K562 (cell line): ENCODE measurements around the gene IL1B. TPM values are rescaled to one million over a fixed set of nuclear protein-coding genes. Genes with fewer than 3 reads are reported as not detected.

Experiments
- ATF1 ChIP-seq, 2 experiments: fragments of 450-650 bp in 1 of 2; IDR thresholded peaks; 2 replicates each; pipeline ENCODE4 v1.6.1; 2016; ENCODE audit warnings: missing compliant biosample characterization in 1 of 2, missing genetic modification characterization in 1 of 2
- ATF7 ChIP-seq: fragments of 450-650 bp; IDR thresholded peaks from 2 replicates; pipeline ENCODE4 v1.7.1; 2014; ENCODE audit warnings: mild to moderate bottlenecking, moderate library complexity
- CREB1 ChIP-seq, 2 experiments: sonication (generic) in 1 of 2; formaldehyde crosslinking in 1 of 2; IDR thresholded peaks; 2 replicates each; pipeline versions ENCODE4 v1.6.1 to v1.8.0; 2012 to 2022; ENCODE audit warnings: inconsistent platforms in 1 of 2, mild to moderate bottlenecking in 1 of 2, missing genetic modification reagents in 1 of 2, moderate library complexity in 1 of 2
- FOXA3 ChIP-seq, 2 experiments: fragments of 450-650 bp in 1 of 2; sonication (generic) in 1 of 2; formaldehyde crosslinking; IDR thresholded peaks in 1 of 2; conservative IDR thresholded peaks in 1 of 2; 2 replicates each; pipeline versions ENCODE4 v1.4.0 to v1.8.0; 2020 to 2022; ENCODE audit warnings: mild to moderate bottlenecking in 2 of 2, missing genetic modification reagents in 1 of 2
- HNRNPH1 ChIP-seq: fragments of 200-400 bp; formaldehyde crosslinking; optimal IDR thresholded peaks from 2 replicates; pipeline ENCODE3; 2017; ENCODE audit warnings: low read depth, mild to moderate bottlenecking, low read length, moderate library complexity
- JUNB ChIP-seq: fragments of 450-650 bp; formaldehyde crosslinking; conservative IDR thresholded peaks from 2 replicates; pipeline ENCODE4 v1.4.0; 2020; ENCODE audit warnings: mild to moderate bottlenecking
- KDM5B ChIP-seq: fragments of 200-600 bp; sonication (generic); IDR thresholded peaks from 2 replicates; pipeline ENCODE4 v1.6.1; 2012; ENCODE audit warnings: low read depth, mild to moderate bottlenecking, moderate library complexity, low read length, control low read depth, inconsistent platforms; ENCODE audit not compliant: insufficient replicate concordance
- KLF6 ChIP-seq: fragments of 250-450 bp; sonication (Bioruptor Pico); IDR thresholded peaks from 2 replicates; pipeline ENCODE4 v1.4.0; 2020; ENCODE audit warnings: mild to moderate bottlenecking, moderate library complexity, borderline replicate concordance
- MAFG ChIP-seq: fragments of 450-650 bp; conservative IDR thresholded peaks from 2 replicates; pipeline ENCODE4 v1.6.1; 2016; ENCODE audit warnings: missing genetic modification characterization, missing compliant biosample characterization
- PML ChIP-seq: IDR thresholded peaks from 2 replicates; pipeline ENCODE4 v1.6.1; 2012; ENCODE audit warnings: low read length, inconsistent platforms
- SLC30A9 ChIP-seq: fragments of 250-450 bp; sonication (Bioruptor Pico); IDR thresholded peaks from 2 replicates; pipeline ENCODE4 v1.8.0; 2022; ENCODE audit warnings: mild to moderate bottlenecking, moderate library complexity
- TARDBP ChIP-seq: fragments of 450-650 bp; IDR thresholded peaks from 2 replicates; pipeline ENCODE4 v1.6.1; 2016
- TGIF2 ChIP-seq: sonication (generic); formaldehyde crosslinking; IDR thresholded peaks from 2 replicates; pipeline ENCODE4 v1.8.1; 2022; ENCODE audit warnings: mild to moderate bottlenecking, missing genetic modification reagents, moderate library complexity
- ZBTB17 ChIP-seq: fragments of 450-650 bp; formaldehyde crosslinking; IDR thresholded peaks from 2 replicates; pipeline ENCODE4 v1.4.0; 2020; ENCODE audit warnings: mild to moderate bottlenecking
- ZNF146 ChIP-seq: IDR thresholded peaks from one replicate; pipeline ENCODE4 v1.6.1; 2018; ENCODE audit warnings: missing compliant biosample characterization; ENCODE audit not compliant: unreplicated experiment
- ZNF253 ChIP-seq: fragments of 250-450 bp; sonication (Bioruptor Pico); conservative IDR thresholded peaks from 2 replicates; pipeline ENCODE4 v1.6.1; 2021; ENCODE audit warnings: mild to moderate bottlenecking
- ZNF57 ChIP-seq: fragments of 450-650 bp; formaldehyde crosslinking; IDR thresholded peaks from 2 replicates; pipeline ENCODE4 v1.4.0; 2020; ENCODE audit warnings: mild to moderate bottlenecking, moderate library complexity
- ZNF75A ChIP-seq: fragments of 450-650 bp; formaldehyde crosslinking; IDR thresholded peaks from 2 replicates; pipeline ENCODE4 v1.4.0; 2020; ENCODE audit warnings: mild to moderate bottlenecking
- polyA plus RNA-seq, 8 experiments: library from polyadenylated mRNA; depleted of rRNA in 4 of 8; stranded (reverse) in 5 of 8; unstranded in 3 of 8; fragments of >200 nt; fragmentation: Nextera tagmentation in 2 of 8; fragmentation: Illumina TruSeq in 1 of 8; extraction: Ambion mirVana in 2 of 8; extraction: Trizol in 1 of 8; gene quantifications; 2 replicates each; pipeline versions ENCODE4 v1.2.1 to v1.2.3, GENCODE V29; 2011 to 2014; ENCODE audit warnings: inconsistent platforms in 1 of 8, missing spikeins in 1 of 8
- total RNA-seq, 7 experiments: library from RNA; depleted of rRNA in 6 of 7; stranded (reverse); fragments of >200 nt in 6 of 7; fragmentation: Illumina TruSeq in 2 of 7; extraction: Trizol in 2 of 7; gene quantifications; 2 replicates each; pipeline versions ENCODE4 v1.2.1 to v1.2.3, GENCODE V29; 2011 to 2021; ENCODE audit warnings: low replicate concordance in 1 of 7
- TF ChIP-seq, protein P1 (sequence below): fragments of 150-350 bp; conservative IDR thresholded peaks from 2 replicates; pipeline ENCODE4 v1.6.1; 2014; ENCODE audit warnings: low read length
- TF ChIP-seq, protein P2 (sequence below): fragments of 250-450 bp; sonication (Bioruptor Pico); IDR thresholded peaks from 2 replicates; pipeline ENCODE4 v1.5.0; 2020; ENCODE audit warnings: mild to moderate bottlenecking, borderline replicate concordance
- TF ChIP-seq, protein P3 (sequence below): sonication (generic); formaldehyde crosslinking; IDR thresholded peaks from 2 replicates; pipeline ENCODE4 v1.8.0; 2022; ENCODE audit warnings: mild to moderate bottlenecking, missing genetic modification reagents, borderline replicate concordance

IL1B gene
- total and polyA plus RNA-seq, 9 of the 15 experiments (the other 6 are each of a cell fraction or from before 2014, with no cell fraction given), result 0.29 TPM; not detected in 8

DNA sequence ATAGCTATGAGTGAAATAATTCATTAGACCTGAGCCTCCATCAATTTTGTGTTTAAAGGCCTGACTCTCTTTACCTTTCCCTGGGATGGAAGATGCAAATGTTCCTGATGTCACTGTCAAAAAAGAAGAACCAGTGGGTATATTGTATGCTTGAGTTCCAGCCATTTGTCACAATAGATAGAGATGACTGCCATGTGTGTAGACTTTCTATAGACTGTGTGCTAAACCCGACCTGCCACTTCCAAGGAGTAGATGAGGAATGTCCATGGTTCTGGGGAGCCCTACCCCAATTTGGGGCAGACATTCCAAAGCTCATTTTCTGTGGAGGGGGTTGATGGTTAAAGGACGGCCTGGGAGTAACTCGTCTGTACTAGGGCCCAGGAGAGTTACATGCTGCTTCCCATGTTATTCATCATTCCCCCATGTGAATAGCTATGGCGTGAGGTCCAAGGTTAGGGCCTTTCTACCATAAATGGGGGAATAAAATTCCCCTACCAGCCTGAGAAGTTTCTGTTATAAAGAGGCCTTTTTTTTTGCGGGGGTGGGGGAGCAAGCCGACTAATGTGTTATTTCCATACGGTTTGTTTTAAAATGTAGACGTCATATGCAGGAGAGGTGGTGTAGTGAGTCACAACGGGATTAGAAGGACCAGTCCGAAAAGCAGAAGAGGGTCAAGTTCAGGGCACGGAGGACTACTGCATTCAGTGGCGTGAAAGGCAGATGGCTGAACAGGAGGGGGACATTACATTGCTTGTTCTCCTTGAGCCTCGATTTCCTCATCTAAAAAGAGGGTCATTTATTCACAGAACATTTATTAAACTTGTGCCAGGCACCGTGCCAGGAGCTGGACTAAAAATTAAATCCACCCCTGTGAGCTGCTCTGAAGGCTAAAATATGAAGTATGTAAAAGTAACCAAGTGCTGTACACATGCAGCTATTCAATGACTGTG, 24.0 kb downstream of the IL1B start (continued):
- TF ChIP-seq, protein P1, sequence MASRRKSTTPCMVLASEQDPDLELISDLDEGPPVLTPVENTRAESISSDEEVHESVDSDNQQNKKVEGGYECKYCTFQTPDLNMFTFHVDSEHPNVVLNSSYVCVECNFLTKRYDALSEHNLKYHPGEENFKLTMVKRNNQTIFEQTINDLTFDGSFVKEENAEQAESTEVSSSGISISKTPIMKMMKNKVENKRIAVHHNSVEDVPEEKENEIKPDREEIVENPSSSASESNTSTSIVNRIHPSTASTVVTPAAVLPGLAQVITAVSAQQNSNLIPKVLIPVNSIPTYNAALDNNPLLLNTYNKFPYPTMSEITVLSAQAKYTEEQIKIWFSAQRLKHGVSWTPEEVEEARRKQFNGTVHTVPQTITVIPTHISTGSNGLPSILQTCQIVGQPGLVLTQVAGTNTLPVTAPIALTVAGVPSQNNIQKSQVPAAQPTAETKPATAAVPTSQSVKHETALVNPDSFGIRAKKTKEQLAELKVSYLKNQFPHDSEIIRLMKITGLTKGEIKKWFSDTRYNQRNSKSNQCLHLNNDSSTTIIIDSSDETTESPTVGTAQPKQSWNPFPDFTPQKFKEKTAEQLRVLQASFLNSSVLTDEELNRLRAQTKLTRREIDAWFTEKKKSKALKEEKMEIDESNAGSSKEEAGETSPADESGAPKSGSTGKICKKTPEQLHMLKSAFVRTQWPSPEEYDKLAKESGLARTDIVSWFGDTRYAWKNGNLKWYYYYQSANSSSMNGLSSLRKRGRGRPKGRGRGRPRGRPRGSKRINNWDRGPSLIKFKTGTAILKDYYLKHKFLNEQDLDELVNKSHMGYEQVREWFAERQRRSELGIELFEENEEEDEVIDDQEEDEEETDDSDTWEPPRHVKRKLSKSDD, result no peak
- TF ChIP-seq MAFG (no peak), ZNF57 (CRISPR knock-in tag) (no peak), TARDBP (no peak), FOXA3 (CRISPR knock-in tag; conservative IDR thresholded peaks at IDR 0.05 in 1 of 2, IDR thresholded peaks at IDR 0.05 in 1 of 2) (no peak), ZBTB17 (CRISPR knock-in tag) (no peak), PML (no peak), KLF6 (CRISPR knock-in tag) (no peak), ATF7 (peak; percentile 73), ZNF253 (no peak), JUNB (CRISPR knock-in tag) (no peak), KDM5B (peak; percentile 9), ZNF75A (CRISPR knock-in tag) (no peak), HNRNPH1 (no peak), ZNF146 (no peak), TGIF2 (CRISPR knock-in tag) (no peak), SLC30A9 (CRISPR knock-in tag) (no peak), ATF1 (CRISPR knock-in tag; IDR thresholded peaks at IDR 0.05) (no peak), ATF1 (tag; IDR thresholded peaks at IDR 0.05) (peak; percentile 56), CREB1 (IDR thresholded peaks at IDR 0.05) (peak; percentile 71; the same call in 1 of the 2 replicates), CREB1 (CRISPR knock-in tag; IDR thresholded peaks at IDR 0.05) (no peak; the same call in 1 of the 2 replicates)
- TF ChIP-seq, protein P2, sequence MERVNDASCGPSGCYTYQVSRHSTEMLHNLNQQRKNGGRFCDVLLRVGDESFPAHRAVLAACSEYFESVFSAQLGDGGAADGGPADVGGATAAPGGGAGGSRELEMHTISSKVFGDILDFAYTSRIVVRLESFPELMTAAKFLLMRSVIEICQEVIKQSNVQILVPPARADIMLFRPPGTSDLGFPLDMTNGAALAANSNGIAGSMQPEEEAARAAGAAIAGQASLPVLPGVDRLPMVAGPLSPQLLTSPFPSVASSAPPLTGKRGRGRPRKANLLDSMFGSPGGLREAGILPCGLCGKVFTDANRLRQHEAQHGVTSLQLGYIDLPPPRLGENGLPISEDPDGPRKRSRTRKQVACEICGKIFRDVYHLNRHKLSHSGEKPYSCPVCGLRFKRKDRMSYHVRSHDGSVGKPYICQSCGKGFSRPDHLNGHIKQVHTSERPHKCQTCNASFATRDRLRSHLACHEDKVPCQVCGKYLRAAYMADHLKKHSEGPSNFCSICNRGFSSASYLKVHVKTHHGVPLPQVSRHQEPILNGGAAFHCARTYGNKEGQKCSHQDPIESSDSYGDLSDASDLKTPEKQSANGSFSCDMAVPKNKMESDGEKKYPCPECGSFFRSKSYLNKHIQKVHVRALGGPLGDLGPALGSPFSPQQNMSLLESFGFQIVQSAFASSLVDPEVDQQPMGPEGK (CRISPR knock-in tag), result no peak
- TF ChIP-seq, protein P3, sequence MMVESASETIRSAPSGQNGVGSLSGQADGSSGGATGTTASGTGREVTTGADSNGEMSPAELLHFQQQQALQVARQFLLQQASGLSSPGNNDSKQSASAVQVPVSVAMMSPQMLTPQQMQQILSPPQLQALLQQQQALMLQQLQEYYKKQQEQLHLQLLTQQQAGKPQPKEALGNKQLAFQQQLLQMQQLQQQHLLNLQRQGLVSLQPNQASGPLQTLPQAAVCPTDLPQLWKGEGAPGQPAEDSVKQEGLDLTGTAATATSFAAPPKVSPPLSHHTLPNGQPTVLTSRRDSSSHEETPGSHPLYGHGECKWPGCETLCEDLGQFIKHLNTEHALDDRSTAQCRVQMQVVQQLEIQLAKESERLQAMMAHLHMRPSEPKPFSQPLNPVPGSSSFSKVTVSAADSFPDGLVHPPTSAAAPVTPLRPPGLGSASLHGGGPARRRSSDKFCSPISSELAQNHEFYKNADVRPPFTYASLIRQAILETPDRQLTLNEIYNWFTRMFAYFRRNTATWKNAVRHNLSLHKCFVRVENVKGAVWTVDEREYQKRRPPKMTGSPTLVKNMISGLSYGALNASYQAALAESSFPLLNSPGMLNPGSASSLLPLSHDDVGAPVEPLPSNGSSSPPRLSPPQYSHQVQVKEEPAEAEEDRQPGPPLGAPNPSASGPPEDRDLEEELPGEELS (CRISPR knock-in tag), result no peak
